Right atrium auricular region (tissue), 2 donors: ENCODE results near the gene PLXND1. TPM values are rescaled to one million over a fixed set of nuclear protein-coding genes. Genes with fewer than 3 reads are reported as not detected.

Experiments
- DNase-seq: peaks from one replicate; pipeline ENCODE4 v3.0.0-alpha.2; 2019; ENCODE audit warnings: low spot score
- H3K27ac ChIP-seq, 2 donors: fragments of 200-600 bp; sonication (generic); 1 replicate in 1 of 2; 2 replicates in 1 of 2; pipeline ENCODE4 v1.5.1; 2016 to 2019
- H3K27me3 ChIP-seq, 2 donors: fragments of 200-600 bp; sonication (generic); one replicate each; pipeline versions ENCODE4 v1.5.1 to v1.6.0; 2017 to 2019
- H3K36me3 ChIP-seq: fragments of 200-600 bp; sonication (generic); one replicate; pipeline ENCODE4 v1.5.1; 2016
- H3K4me1 ChIP-seq, 2 donors: fragments of 200-600 bp; sonication (generic); one replicate each; pipeline versions ENCODE4 v1.5.1 to v1.6.0; 2017 to 2019
- H3K4me3 ChIP-seq, 2 donors: fragments of 200-600 bp; sonication (generic); 1 replicate in 1 of 2; 2 replicates in 1 of 2; pipeline ENCODE4 v1.5.1; 2017 to 2019; ENCODE audit warnings: mild to moderate bottlenecking in 1 of 2, moderate library complexity in 1 of 2
- H3K9me3 ChIP-seq, 2 donors: fragments of 200-600 bp; sonication (generic); one replicate each; pipeline ENCODE4 v1.5.1; 2019
- CTCF ChIP-seq, 2 donors: fragments of 200-600 bp; sonication (generic); IDR thresholded peaks; one replicate each; pipeline ENCODE4 v1.5.1; 2019; ENCODE audit warnings: antibody characterized with exemption in 2 of 2
- total RNA-seq, 2 donors: library from RNA; depleted of rRNA; stranded (reverse); fragments of >200 nt; gene quantifications; one replicate each; pipeline ENCODE4 v1.1.0, GENCODE V29; 2016

PLXND1 gene
- total RNA-seq, 2 donors from 2014 or later: 44.5 to 93.1 TPM

- Histone ChIP-seq H3K4me3 (no peak overlapping the region), H3K27me3 (no peaks in the 10 kb centered on the region), H3K4me1 (peaks cover 0 to 5% of the 10 kb centered on the region in 2 donors), H3K36me3 (peaks cover 57% of the 10 kb centered on the region), H3K27ac (no peak overlapping the region), H3K9me3 (no peaks in the 10 kb centered on the region)
- TF ChIP-seq CTCF (IDR thresholded peaks at IDR 0.05): no peak
- no peak for DNase-seq
Measured at GRCh38 chr3:129513705-129514104, 92.8 kb downstream of the PLXND1 start.

DNA sequence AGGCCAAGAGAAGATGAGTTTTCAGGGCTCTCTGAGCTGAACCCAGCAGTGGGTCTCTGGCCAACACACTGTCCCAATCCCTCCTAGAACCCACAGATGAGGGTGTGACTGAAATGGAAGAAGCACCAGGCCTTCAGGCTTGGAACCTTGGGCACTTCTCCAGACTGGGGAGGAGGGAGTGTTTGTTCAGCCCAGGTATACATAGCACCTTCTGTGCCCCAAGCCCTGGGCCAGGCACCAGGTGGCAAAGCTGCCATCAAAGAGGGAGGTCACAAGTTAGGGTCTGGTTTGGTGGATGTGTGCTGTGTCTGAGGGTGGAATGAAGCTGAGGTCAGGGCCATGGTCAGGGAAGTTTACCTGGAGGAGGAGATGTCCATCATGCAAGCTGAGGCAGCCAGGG lies 93.9 kb downstream of the PLXND1 start:
- no peak overlapping the region for H3K27ac ChIP-seq
- TF ChIP-seq CTCF (IDR thresholded peaks at IDR 0.05): no peak

GRCh38 chr3:129507181-129507831 lies 99.2 kb downstream of the PLXND1 start:
- no peak for TF ChIP-seq CTCF (IDR thresholded peaks at IDR 0.05)
- DNase-seq: no peak
- Histone ChIP-seq H3K36me3 (peaks cover 33% of the 10 kb centered on the region), H3K27ac (peak overlapping the region in 1 of 2 donors; percentile 1), H3K27me3 (no peaks in the 10 kb centered on the region), H3K9me3 (no peaks in the 10 kb centered on the region), H3K4me3 (no peak overlapping the region), H3K4me1 (peaks cover 0 to 59% of the 10 kb centered on the region in 2 donors)

More for the DNA sequence above, 93.9 kb downstream of the PLXND1 start:
- Histone ChIP-seq H3K9me3 (no peaks in the 10 kb centered on the region), H3K27me3 (no peaks in the 10 kb centered on the region), H3K4me3 (no peak overlapping the region), H3K36me3 (peaks cover 51% of the 10 kb centered on the region), H3K4me1 (peaks cover 0 to 10% of the 10 kb centered on the region in 2 donors)
- DNase-seq: no peak

- H3K36me3 ChIP-seq: peaks cover 23% of the 10 kb centered on the region
- no peak for DNase-seq
Measured at GRCh38 chr3:129506231-129506742, 100.2 kb downstream of the PLXND1 start.

DNA sequence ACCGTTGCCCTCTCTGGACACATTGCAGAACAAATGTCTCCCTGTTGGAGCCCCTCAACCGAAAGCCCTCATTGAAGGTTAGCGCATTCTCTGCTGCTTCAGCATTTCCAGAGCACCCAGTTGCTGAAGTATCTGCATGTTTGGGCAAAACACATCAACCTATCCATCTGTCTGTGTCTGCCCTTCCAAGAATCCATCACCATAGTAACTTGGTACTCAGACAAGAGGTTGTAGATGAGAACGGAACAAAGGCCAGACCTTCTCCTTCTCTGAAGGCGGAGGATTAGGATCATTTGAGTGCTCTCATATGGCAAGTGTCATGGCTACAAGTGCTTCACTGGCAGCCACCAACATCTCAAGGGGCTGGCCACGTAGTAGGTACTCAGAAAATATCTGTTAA lies 101.1 kb downstream of the PLXND1 start:
- Histone ChIP-seq H3K4me3 (no peak overlapping the region), H3K9me3 (no peaks in the 10 kb centered on the region), H3K27me3 (no peaks in the 10 kb centered on the region), H3K4me1 (peaks cover 0 to 74% of the 10 kb centered on the region in 2 donors), H3K27ac (peak overlapping the region; percentile 57 to 76), H3K36me3 (peaks cover 23% of the 10 kb centered on the region)
- no peak for TF ChIP-seq CTCF (IDR thresholded peaks at IDR 0.05)
- DNase-seq: no peak

More at GRCh38 chr3:129506231-129506742, 100.2 kb downstream of the PLXND1 start:
- Histone ChIP-seq H3K4me1 (peaks cover 0 to 69% of the 10 kb centered on the region in 2 donors), H3K27me3 (no peaks in the 10 kb centered on the region), H3K9me3 (no peaks in the 10 kb centered on the region), H3K27ac (no peak overlapping the region), H3K4me3 (no peak overlapping the region)
- TF ChIP-seq CTCF (IDR thresholded peaks at IDR 0.05): no peak

Other genes with a start within 250 kb of the PLXND1 start
- gene EFCAB12, start 178.0 kb downstream of the PLXND1 start, total RNA-seq: under 1 TPM in 1 of 2 donors, not detected in 1; 0.28 TPM
- gene MBD4, start 166.7 kb downstream of the PLXND1 start, total RNA-seq: 10 to 100 TPM; 17.8 to 26.4 TPM
- 10 to 100 TPM; 18.5 to 36.9 TPM for gene IFT122, start 166.5 kb downstream of the PLXND1 start, total RNA-seq
- not detected for gene RHO, start 78.0 kb downstream of the PLXND1 start, total RNA-seq
- gene H1-8, start 63.5 kb downstream of the PLXND1 start, total RNA-seq: not detected